Effector memory CD8-positive, alpha-beta T cell (primary cell): ENCODE data around the gene SCTR.

Source experiments
- ATAC-seq: fragments of 150-1000 bp; cut with Tn5 transposase; replicated peaks from 2 replicates; pipeline ENCODE4 v1.10.0; 2021; ENCODE audit warnings: mild to moderate bottlenecking, moderate library complexity
- DNase-seq, 3 experiments: peaks; one replicate each; pipeline ENCODE4 v3.0.0; 2021
- H3K27ac Mint-ChIP-seq, 2 donors: one replicate each; pipeline ENCODE4 v1.8.0; 2022; ENCODE audit warnings: mild to moderate bottlenecking in 2 of 2, mixed read lengths in 2 of 2, moderate library complexity in 2 of 2
- H3K27me3 Mint-ChIP-seq, 2 donors: one replicate each; pipeline ENCODE4 v1.8.0; 2022; ENCODE audit warnings: mixed read lengths in 2 of 2
- H3K36me3 Mint-ChIP-seq: one replicate; pipeline ENCODE4 v1.8.0; 2022; ENCODE audit warnings: mild to moderate bottlenecking, moderate library complexity, mixed read lengths; ENCODE audit not compliant: insufficient read depth
- H3K4me1 Mint-ChIP-seq, 2 donors: one replicate each; pipeline ENCODE4 v1.8.0; 2022; ENCODE audit warnings: low read depth in 2 of 2, mixed read lengths in 2 of 2
- H3K4me3 Mint-ChIP-seq, 2 donors: one replicate each; pipeline ENCODE4 v1.8.0; 2022; ENCODE audit warnings: mild to moderate bottlenecking in 2 of 2, mixed read lengths in 2 of 2, moderate library complexity in 2 of 2
- H3K9me3 Mint-ChIP-seq, 2 donors: one replicate each; pipeline ENCODE4 v1.8.0; 2022; ENCODE audit warnings: mixed read lengths in 2 of 2

Gene SCTR

GRCh38 chr2:119428488-119429224 lies 95.6 kb downstream of the SCTR start:
- DNase-seq (no peak), ATAC-seq (no peak)
- Mint-ChIP-seq H3K9me3 (no peaks in the 10 kb centered on the region), H3K4me3 (no peak overlapping the region), H3K27me3 (peaks cover 76 to 97% of the 10 kb centered on the region in 2 donors), H3K36me3 (no peaks in the 10 kb centered on the region), H3K4me1 (peaks cover 0 to 3% of the 10 kb centered on the region in 2 donors), H3K27ac (no peak overlapping the region)

GRCh38 chr2:119427756-119428155 lies 96.5 kb downstream of the SCTR start:
- Mint-ChIP-seq H3K9me3 (no peaks in the 10 kb centered on the region), H3K27ac (no peak overlapping the region), H3K4me1 (peaks cover 0 to 3% of the 10 kb centered on the region in 2 donors), H3K4me3 (no peak overlapping the region), H3K36me3 (no peaks in the 10 kb centered on the region), H3K27me3 (peaks cover 72 to 97% of the 10 kb centered on the region in 2 donors)
- ATAC-seq (no peak), DNase-seq (no peak)

DNA sequence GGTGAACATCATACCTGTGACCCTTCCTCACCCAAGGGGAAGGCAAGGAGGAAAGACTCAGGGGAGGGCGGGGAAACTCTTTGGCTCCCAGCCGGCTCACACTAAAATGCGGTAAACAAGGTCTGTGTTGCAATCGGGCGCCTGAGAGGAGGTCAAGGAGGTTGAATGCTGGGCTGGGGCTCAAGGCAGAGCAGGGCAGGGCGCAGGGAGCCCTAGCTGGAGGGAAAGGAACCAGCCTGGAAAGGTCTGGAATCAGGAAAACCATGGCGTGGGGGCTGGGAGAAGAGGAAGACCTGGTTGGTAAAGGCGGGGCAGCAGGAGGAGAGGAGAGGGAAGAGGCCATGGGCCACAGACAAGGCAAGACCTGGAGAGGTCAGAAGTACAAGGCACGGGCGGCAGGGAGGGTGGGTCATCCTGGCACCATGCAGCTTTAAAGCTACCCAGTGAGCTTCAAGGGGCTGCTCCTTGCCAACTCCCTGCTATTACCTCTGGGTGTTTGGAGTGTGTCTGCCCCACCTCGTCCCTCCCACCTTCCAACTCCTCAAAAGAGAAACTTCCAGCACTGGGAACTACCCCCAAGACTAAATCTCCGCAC lies 97.4 kb downstream of the SCTR start:
- Mint-ChIP-seq H3K4me3 (no peak overlapping the region), H3K36me3 (no peaks in the 10 kb centered on the region), H3K27ac (no peak overlapping the region), H3K9me3 (no peaks in the 10 kb centered on the region), H3K4me1 (no peaks in the 10 kb centered on the region), H3K27me3 (peaks cover 68 to 92% of the 10 kb centered on the region in 2 donors)
- no peak for ATAC-seq
- no peak for DNase-seq

DNA sequence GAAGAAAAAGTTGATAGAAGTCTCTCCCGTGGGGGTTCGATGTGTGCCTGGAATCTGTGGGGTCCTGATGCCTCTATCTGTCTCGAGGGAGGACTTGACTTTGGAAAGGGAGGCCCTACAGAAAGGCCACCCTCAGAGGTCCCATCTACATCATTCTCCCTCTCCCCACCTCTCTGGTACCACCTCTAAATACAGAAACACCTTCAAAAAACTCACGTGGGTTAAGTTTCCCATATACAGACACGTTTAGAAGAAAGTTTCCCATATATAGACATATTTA lies 97.9 kb downstream of the SCTR start:
- H3K4me3 Mint-ChIP-seq, result no peak overlapping the region
- H3K9me3 Mint-ChIP-seq, result no peaks in the 10 kb centered on the region
- no peak overlapping the region for H3K27ac Mint-ChIP-seq
- H3K36me3 Mint-ChIP-seq, result no peaks in the 10 kb centered on the region
- peaks cover 72 to 93% of the 10 kb centered on the region in 2 donors for H3K27me3 Mint-ChIP-seq
- ATAC-seq (no peak), DNase-seq (no peak)
- no peaks in the 10 kb centered on the region for H3K4me1 Mint-ChIP-seq

DNA sequence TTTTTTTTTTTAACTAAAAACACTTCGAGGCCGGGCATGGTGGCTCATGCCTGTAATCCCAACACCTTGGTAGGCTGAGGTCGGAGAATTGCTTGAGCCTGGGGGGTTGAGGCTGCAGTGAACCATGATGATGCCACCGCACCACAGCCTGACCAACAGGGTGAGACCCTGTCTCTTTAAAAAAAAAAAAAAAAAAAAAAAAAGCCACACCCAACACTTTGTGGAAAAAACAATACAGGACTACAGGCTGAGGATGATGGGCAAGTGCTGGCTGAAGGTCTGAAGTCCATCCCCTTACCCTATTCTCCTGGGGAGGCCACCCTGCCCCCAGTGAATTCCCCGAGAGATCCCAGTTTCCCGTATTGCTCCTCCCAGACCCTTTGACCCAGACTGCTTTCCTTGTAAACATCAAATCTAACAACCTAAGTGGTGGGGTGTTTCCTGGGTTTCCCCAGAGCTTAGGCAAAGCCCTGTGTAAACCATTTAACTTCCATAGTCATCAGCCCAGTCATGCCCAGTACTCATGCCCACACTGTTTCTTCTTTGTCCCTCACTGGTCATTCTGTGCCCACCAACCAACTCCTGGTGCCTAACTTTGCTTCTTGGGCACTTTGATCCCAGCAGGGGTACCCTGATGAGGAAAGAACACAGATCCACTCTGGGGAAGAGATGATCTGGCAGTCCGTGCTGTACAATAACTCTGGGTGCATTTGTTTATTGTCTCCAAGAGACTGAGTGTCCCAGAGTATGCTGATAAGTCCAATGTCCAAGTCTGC lies 98.5 kb downstream of the SCTR start:
- H3K9me3 Mint-ChIP-seq, result no peaks in the 10 kb centered on the region
- no peak overlapping the region for H3K4me3 Mint-ChIP-seq
- no peaks in the 10 kb centered on the region for H3K4me1 Mint-ChIP-seq
- H3K36me3 Mint-ChIP-seq, result no peaks in the 10 kb centered on the region
- no peak overlapping the region for H3K27ac Mint-ChIP-seq
- H3K27me3 Mint-ChIP-seq, result peaks cover 72 to 94% of the 10 kb centered on the region in 2 donors
- DNase-seq (no peak), ATAC-seq (no peak)

- Mint-ChIP-seq H3K4me1 (no peaks in the 10 kb centered on the region), H3K36me3 (no peaks in the 10 kb centered on the region), H3K27me3 (peaks cover 67 to 94% of the 10 kb centered on the region in 2 donors), H3K9me3 (no peaks in the 10 kb centered on the region), H3K27ac (no peak overlapping the region), H3K4me3 (no peak overlapping the region)
- no peak for ATAC-seq
- DNase-seq, result no peak
Observed at GRCh38 chr2:119425119-119425405, 99.2 kb downstream of the SCTR start.

GRCh38 chr2:119424284-119425118 lies 99.8 kb downstream of the SCTR start:
- Mint-ChIP-seq H3K36me3 (no peaks in the 10 kb centered on the region), H3K4me1 (no peaks in the 10 kb centered on the region), H3K9me3 (no peaks in the 10 kb centered on the region), H3K4me3 (no peak overlapping the region), H3K27me3 (peaks cover 67 to 94% of the 10 kb centered on the region in 2 donors), H3K27ac (no peak overlapping the region)
- ATAC-seq (no peak), DNase-seq (no peak)

GRCh38 chr2:119423811-119424210 lies 100.5 kb downstream of the SCTR start:
- no peaks in the 10 kb centered on the region for H3K36me3 Mint-ChIP-seq
- H3K27ac Mint-ChIP-seq, result no peak overlapping the region
- ATAC-seq (no peak), DNase-seq (no peak)
- no peaks in the 10 kb centered on the region for H3K9me3 Mint-ChIP-seq
- H3K4me3 Mint-ChIP-seq, result no peak overlapping the region
- no peaks in the 10 kb centered on the region for H3K4me1 Mint-ChIP-seq
- H3K27me3 Mint-ChIP-seq, result peaks cover 67 to 90% of the 10 kb centered on the region in 2 donors

DNA sequence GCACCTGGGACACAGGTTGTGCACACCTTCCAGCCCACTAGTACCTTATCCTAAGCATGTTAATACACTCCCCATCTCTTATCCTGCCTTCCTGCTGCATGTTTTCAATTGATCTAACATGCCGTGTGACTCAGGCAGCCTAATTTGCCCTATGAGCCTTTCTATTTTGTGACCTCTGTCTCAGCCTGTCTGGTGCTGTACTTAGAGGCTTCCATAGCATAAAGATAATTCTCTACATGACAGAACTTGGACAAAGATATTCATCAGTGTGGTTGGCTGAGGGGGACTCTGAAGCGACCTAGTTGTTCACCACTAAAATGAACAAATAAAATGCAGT lies 101.2 kb downstream of the SCTR start:
- no peaks in the 10 kb centered on the region for H3K9me3 Mint-ChIP-seq
- peaks cover 65 to 86% of the 10 kb centered on the region in 2 donors for H3K27me3 Mint-ChIP-seq
- H3K27ac Mint-ChIP-seq, result no peak overlapping the region
- no peaks in the 10 kb centered on the region for H3K36me3 Mint-ChIP-seq
- no peak overlapping the region for H3K4me3 Mint-ChIP-seq
- no peak for DNase-seq
- no peaks in the 10 kb centered on the region for H3K4me1 Mint-ChIP-seq
- ATAC-seq, result no peak

GRCh38 chr2:119422360-119423107 lies 101.7 kb downstream of the SCTR start:
- H3K9me3 Mint-ChIP-seq, result no peaks in the 10 kb centered on the region
- no peak overlapping the region for H3K4me3 Mint-ChIP-seq
- DNase-seq (no peak), ATAC-seq (no peak)
- H3K27ac Mint-ChIP-seq, result no peak overlapping the region
- no peaks in the 10 kb centered on the region for H3K4me1 Mint-ChIP-seq
- H3K27me3 Mint-ChIP-seq, result peaks cover 60 to 86% of the 10 kb centered on the region in 2 donors
- H3K36me3 Mint-ChIP-seq, result no peaks in the 10 kb centered on the region

- Mint-ChIP-seq H3K4me1 (no peaks in the 10 kb centered on the region), H3K27ac (no peak overlapping the region), H3K4me3 (no peak overlapping the region), H3K36me3 (no peaks in the 10 kb centered on the region), H3K27me3 (peaks cover 59 to 86% of the 10 kb centered on the region in 2 donors), H3K9me3 (no peaks in the 10 kb centered on the region)
- ATAC-seq, result no peak
- DNase-seq, result no peak
Observed at GRCh38 chr2:119421741-119422140, 102.5 kb downstream of the SCTR start.

DNA sequence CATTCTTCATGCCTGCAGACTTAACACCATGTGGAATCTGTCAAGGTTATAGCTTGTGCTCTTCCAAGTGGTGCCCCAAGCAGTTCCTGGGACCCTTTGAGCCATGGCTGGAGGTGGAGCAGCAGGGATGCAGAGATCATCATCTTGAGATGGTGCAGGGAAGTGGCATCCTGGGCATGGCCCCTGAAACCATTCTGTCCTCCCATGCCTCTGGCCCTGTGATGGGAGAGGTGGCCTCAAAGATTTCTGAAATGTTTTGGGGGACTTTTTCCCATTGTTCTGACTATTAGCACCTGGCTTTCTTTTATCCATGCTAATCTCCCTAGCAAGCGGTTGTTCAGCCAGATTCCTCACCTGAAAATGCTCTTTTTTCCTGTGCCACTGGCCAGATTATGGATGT lies 103.0 kb downstream of the SCTR start:
- ATAC-seq, result no peak
- H3K36me3 Mint-ChIP-seq, result no peaks in the 10 kb centered on the region
- H3K27me3 Mint-ChIP-seq, result peaks cover 58 to 83% of the 10 kb centered on the region in 2 donors
- H3K4me3 Mint-ChIP-seq, result no peak overlapping the region
- H3K9me3 Mint-ChIP-seq, result no peaks in the 10 kb centered on the region
- DNase-seq, result no peak
- no peaks in the 10 kb centered on the region for H3K4me1 Mint-ChIP-seq
- no peak overlapping the region for H3K27ac Mint-ChIP-seq
